Activated CD4-positive, alpha-beta T cell treated with anti-CD3 and anti-CD28 coated beads for 48 hours (primary cell): Measurements from ENCODE around the gene FAM161B.
"Not testable (repeated sequence)": the region's sequence is repeated elsewhere in the genome, so short reads cannot be mapped to it uniquely, and the experiment has no call there.

Experiments
- DNase-seq: peaks from one replicate; pipeline ENCODE4 v3.0.0-alpha.2; 2020

The FAM161B gene

DNA sequence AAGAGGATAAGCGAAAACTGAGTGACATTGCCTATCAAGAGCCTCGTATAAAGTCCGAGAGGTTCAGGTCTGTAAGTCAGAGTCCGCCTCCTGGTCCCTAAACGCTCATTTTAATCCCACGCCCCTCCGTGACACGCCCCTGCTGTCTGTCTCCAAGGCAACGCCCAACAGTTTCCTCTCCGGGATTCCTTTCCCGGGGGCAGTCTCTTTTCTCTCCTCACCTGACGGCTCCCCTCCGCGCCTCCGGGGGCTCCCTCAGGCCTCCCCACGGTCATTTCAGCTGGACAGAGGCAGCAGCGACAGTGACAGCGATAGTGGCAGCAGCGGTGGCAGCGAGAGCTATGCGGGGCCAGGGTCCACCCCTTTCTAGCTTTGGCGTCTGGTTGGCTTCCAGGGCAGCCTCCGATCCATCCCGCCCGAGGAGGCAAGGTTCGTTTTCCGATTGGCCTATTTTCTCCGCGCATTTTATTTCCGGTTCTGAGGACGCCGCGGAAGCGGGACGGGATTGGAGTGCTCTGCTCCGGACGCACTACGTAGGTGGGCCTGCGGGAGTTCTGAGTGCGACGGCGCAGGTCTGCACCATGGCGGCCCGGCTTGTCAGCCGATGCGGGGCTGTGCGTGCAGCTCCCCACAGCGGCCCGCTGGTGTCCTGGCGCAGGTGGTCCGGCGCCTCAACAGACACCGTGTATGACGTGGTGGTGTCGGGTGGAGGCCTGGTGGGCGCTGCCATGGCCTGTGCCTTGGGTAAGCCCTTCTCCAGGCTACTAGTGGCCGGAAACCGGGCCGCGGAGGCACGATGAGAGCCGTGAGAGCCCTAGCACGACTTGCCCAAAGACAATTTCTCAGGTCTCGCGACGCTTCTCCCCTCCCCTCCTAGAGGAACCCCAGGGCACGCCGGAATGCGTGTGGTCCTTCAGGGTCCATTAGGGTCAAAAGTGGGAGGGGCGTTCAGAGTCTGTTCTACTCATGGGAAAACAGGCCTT lies at the start of gene FAM161B, which contains the start of gene COQ6:
Gene FAM161B (minus strand): TSS at position 343 of the 983 bp plus-strand sequence. CDS start 68 bp downstream, at position 275.
Gene COQ6 (plus strand): TSS at position 551 of the 983 bp plus-strand sequence. CDS start 31 bp downstream, at position 582.
- DNase-seq = peak; percentile 95

- no peak for DNase-seq
Measured at GRCh38 chr14:73998726-73999125, 48.8 kb upstream of the FAM161B start.

GRCh38 chr14:73997944-73998447 lies 48.1 kb upstream of the FAM161B start:
- no peak for DNase-seq

DNA sequence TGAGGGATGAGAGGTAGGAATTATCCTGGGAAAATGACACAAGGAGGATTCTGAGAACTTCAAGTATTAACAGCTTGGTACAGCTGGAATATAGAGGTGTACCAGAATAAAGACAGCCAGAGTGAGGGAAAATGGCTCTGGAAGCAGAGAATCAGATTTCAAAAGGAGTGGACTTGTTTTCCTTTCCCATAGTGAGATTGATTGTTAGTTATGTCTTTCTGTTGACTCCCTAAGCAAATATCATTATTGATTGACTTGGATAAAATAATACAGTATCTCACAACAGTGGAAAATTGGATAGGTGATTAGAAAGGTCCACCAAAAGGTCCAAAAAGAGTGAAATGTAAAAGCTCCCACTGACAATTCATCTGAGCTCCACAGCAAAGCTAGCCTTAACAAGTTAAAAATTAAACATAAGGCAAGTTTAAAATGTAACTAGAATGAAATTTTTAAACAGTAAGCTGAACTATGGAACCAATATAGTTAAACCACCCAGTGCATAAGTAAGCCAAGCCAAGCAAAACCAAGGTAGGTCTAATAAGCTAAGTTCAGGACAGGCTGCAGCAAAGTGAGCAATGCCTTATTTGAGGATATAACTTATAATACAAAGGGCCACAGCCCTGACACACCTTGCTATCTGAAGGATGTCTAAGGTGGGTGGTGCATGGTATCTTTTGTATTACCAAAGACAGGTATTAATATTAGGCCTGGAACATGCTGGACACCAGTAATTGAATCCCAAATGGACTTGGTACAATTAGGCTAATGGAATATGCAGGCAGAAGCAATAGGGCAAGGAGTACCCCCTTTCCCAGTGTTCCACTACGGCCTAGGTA lies 47.4 kb upstream of the FAM161B start:
- no peak for DNase-seq

- no peak for DNase-seq
Measured at GRCh38 chr14:73996731-73997107, 46.8 kb upstream of the FAM161B start.

DNA sequence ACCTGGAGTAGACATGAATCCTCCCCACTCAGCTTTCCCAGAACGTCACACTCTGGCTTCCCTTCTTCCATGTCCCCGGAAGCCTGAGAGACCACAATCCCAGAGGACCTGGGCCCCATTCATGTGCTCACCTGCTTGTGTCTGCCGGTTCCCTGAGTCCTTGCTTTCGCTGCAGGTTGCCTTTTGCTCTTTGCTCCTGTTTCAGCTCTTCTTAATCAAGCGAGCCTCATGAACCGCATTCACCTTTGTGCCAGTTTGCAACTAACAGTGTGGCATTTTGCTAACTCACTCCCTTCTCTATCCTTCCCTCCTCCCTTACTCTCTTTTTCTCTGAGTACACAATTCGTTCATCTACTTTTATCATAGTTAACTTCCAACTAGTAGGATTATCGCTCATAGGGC lies 46.1 kb upstream of the FAM161B start:
- DNase-seq = no peak

DNA sequence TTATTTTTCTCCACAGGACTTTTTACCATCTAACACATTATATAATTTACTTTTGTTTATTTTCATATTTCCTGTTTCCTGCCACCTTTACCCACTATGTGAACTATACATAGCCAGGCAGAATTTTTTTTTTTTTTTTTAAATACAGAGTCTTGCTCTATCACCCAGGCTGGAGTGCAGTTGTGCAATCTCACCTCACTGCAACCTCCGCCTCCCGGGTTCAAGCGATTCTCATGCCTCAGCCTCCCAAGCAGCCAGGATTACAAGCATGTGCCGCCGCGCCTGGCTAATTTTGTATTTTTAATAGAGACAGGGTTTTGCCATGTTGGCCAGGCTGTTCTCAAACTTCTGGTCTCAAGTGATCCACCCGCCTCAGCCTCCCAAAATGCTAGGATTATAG lies 45.0 kb upstream of the FAM161B start:
- DNase-seq = not testable (repeated sequence)

DNA sequence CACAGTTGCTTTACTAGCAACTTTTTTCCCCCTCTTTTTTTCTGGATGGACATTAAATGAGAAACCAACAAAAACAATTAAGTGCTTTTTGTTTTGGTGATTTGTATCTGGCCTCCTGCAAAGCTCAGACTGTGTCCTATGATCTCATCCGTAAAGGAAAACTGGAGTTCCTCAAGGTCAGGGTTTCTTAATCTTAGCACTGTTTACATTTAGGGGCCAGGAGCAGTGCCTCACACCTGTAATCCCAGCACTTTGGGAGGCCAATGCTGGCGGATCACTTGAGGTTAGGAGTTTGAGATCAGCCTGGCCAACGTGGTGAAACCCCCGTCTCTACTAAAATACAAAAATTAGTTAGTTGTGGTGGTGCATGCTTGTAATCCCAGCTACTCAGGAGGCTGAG lies 41.2 kb upstream of the FAM161B start:
- DNase-seq = no peak

- not testable (repeated sequence) for DNase-seq
Measured at GRCh38 chr14:73988656-73989055, 38.8 kb upstream of the FAM161B start.

DNA sequence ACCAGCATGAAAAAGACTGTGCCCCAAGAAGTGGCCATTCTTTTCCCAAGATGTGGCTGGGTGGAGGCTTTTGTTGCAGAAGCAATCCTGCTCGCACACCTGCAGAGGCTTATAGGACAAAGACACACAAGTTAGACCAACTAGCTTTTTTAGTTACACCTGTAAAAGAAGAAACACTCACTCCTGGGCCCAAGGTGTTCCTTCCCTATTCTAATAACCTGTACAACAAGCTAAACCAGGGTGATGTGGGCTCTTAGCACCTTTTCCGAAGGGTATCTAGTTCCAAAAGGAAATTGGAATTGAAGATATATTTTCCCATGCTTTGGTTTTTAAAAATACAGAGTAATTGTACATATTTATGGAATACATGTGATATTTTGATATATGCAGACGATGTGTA lies 38.2 kb upstream of the FAM161B start:
- no peak for DNase-seq

DNA sequence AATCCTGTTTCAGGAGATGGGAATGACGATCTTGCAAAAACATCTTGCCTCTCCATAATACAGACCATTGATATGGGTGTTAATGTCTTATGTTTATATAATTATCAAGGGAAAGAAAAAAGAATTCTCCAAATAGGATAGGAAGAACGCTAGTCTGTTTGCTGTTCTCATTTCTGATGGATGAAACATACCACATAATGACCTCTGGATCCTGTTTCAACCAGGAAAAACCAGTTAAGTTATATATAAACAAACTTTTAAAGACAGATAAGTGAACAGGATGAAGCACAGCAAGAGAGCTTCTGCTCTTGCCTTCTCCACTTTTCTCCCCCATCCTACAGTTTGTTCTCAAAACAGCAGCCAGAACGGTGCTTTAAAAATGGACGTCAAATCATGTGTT lies 28.0 kb upstream of the FAM161B start:
- no peak for DNase-seq

GRCh38 chr14:73976125-73976524 lies 26.2 kb upstream of the FAM161B start:
- no peak for DNase-seq

DNA sequence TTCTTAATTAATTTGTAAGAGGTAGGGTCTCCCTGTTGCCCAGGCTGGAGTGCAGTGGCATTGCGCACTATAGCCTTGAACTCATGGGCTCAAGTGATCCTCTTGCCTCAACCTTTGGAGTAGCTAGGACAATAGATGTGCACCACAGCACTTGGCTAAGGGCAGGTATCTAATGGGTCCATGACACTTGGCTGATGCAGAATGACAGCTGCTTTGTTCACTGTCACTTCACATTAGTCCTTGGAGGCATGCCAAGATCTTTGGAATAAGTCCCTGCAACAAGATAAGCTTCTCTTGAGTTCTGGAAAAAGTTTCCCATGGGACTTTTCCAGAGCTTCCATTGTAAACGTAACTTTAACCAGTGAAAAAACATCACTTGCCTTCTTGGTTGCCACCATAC lies 23.6 kb upstream of the FAM161B start:
- no peak for DNase-seq

- DNase-seq = no peak
Measured at GRCh38 chr14:73968885-73969284, 19.0 kb upstream of the FAM161B start.

DNA sequence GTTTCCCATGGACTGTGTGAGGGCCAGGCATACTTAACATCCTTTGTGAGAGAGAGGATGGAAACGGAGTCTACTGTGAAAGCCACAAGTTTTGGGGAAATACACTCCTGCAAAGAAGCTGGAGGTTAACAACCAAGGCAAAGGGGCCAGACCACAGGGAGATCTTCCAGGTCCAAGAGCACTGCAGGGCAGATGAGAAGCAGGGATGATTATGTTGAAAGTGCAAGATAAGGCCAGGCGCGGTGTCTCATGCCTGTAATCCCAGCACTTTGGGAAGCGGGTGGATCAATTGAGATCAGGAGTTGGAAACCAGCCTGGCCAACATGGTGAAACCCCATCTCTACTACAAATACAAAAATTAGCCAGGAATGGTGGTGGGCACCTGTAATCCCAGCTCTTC lies 15.3 kb upstream of the FAM161B start:
- DNase-seq = no peak

DNA sequence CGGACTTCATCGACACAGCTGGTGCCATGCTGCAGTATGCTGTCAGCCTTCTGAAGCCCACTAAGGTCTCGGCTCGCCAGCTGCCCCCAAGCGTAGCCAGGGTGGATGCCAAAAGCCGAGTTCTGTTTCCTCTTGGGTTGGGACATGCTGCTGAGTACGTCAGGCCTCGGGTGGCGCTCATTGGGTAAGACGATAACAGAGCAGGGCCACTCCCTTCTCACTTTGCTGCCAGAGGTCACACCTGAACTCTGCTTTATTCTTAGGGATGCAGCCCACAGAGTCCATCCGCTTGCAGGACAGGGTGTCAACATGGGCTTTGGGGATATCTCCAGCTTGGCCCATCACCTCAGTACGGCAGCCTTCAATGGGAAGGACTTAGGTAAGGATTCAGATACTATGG lies 11.3 kb upstream of the FAM161B start:
- no peak for DNase-seq

DNA sequence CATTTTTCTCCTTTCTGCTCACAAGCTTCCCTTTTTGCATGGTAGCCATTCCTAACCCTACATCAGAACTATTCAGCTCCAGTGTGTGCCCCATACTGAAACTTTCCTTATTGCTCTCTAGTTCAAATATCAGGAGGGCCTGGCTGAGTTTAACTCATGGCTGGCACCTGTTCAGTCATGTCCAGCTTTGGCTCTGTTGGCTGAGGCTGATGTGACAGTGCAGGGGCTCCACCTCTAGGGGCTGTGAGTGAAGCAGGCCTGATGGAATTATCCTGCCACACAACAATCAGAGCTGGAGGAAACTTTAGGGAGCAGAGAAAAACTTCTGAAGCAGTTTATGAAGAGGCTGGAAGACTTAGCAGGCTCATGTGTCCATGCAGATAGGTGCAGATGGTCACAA lies 8.7 kb upstream of the FAM161B start:
- no peak for DNase-seq

DNA sequence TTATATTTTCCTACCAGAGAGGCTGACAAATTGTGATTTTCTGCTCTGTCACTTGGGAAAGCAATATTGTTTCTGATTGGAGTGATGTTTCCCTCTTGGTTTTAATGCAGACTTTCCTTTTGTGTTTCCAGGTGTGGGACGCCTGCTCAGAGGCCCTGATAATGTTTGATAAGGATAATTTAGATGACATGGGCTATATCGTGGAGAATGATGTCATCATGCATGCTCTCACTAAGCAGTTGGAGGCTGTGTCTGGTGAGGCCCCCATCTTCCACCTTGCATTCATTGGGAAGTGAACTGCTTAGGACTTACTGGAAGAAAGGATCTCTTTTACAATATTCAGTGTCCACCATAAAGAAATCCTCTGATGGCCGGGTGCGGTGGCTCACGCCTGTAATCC lies 5.8 kb upstream of the FAM161B start:
- no peak for DNase-seq

DNA sequence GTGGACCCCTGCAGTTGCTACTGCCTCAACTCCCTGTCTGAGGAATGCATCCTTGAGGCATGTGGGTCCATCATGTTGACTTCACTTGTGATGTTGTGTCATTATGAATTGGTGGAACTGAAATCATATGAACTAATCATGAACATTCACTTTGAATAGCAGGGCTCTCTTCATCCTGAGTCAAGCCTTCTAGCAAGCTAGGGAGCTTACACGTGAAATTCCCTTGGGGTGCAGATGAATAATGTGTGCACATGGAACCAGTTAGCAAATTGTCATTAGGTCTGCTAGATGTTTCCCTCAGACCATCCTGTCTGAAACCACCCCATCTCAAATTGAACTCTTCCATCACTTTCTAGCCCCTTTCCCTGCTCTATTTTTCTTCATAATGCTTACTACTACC lies 3.8 kb upstream of the FAM161B start:
- no peak for DNase-seq

- no peak for DNase-seq
Measured at GRCh38 chr14:73945159-73945670, 4.7 kb downstream of the FAM161B start.

DNA sequence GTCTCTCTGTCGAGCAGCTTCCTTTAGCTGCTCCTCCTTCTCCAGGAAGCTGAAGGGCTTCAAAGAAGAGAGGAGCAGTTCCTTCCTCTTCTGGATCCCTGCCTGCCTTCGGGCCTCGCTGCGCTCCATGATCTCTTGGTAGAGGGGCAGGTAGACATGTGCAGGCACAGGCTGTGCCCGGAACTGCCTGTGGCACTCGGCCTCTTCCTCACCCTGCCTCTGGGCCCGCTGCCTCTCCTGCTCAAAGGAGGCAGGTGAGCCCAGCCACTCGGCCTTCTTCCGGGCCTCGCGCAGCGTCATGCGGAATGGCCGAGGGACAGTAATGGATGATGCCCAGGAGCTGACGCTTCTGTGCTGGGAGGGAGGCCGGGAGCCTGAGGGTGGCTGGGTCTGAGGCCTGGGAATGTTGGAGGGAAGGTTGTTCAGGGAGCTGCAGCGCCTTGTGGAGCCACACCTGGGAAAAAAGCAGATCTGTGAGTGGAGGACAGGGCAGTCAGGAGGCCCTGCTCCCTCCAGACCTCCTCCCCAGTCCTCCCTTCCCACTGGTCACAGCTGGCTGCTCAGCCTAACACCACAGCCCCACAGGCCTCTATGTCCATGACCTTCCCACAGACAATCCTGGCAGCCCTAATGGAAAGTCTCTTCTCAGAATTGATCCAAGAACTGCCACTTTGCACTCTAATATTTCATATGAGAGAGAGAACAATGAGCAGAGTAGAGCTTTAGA lies 5.3 kb downstream of the FAM161B start:
- DNase-seq = no peak

GRCh38 chr14:73943083-73943482 lies 6.8 kb downstream of the FAM161B start:
- no peak for DNase-seq

DNA sequence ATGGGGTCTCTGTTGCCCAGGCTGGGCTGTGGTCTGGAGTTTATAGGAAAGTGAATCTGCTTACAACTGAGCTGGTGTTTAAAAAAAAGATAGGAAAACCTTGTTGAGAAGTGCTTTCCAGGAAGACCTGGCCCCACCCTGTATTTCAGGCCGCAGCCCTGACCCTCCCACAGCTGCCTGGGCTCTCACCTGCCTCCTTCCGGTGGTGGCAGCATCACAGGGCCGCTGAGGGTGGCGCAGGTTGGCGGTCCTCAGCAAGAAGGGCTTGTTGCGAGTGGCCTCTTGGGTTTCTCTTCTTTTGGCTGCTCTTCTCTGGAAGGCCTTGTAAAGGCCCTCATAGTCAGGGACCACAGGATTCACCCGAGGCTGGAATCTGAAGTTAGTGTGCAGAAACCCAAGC lies 7.7 kb downstream of the FAM161B start:
- no peak for DNase-seq
